ENCODE data around the gene CYP1A2.

- no peak for TF ChIP-seq POLR2A (IDR thresholded peaks at IDR 0.05)
- peak in 1 of 3 donors; percentile 11 for TF ChIP-seq POLR2AphosphoS5 (IDR thresholded peaks at IDR 0.05)
- TF ChIP-seq, protein P1, sequence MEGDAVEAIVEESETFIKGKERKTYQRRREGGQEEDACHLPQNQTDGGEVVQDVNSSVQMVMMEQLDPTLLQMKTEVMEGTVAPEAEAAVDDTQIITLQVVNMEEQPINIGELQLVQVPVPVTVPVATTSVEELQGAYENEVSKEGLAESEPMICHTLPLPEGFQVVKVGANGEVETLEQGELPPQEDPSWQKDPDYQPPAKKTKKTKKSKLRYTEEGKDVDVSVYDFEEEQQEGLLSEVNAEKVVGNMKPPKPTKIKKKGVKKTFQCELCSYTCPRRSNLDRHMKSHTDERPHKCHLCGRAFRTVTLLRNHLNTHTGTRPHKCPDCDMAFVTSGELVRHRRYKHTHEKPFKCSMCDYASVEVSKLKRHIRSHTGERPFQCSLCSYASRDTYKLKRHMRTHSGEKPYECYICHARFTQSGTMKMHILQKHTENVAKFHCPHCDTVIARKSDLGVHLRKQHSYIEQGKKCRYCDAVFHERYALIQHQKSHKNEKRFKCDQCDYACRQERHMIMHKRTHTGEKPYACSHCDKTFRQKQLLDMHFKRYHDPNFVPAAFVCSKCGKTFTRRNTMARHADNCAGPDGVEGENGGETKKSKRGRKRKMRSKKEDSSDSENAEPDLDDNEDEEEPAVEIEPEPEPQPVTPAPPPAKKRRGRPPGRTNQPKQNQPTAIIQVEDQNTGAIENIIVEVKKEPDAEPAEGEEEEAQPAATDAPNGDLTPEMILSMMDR (IDR thresholded peaks at IDR 0.05), result peak in 2 of 3 donors; percentile 30 to 78
Observed at GRCh38 chr15:74781431-74782258, 33.0 kb downstream of the CYP1A2 start, which contains the start of gene CSK.
